SIG-M5 (cell line): ENCODE measurements around the gene CD109.
"Not testable (repeated sequence)": the region's sequence is repeated elsewhere in the genome, so short reads cannot be mapped to it uniquely, and the experiment has no call there.

Source experiments
- DNase-seq: peaks from one replicate; lab custom pipeline; 2025; lab: John Stamatoyannopoulos, UW

The CD109 gene

DNA sequence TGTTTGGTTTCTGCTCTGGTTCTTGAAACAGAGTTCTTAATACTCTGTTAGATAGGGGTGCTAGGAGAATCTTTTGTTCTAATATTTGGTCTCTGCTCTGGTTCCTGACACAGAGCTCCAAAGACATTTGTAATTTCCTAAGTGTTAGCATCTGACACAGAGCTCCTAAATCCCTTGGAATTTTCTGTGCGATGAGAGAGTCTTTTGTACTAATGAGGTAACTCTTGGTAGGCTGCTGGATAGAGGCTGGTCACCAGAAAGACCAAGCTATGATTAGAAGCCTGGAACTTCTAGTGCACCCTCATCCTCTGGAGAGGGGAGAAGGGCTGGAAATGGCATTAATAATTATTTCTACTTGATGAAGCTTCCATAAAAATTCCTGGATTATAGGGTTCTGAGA, 7.7 kb upstream of the CD109 start:
- no peak for DNase-seq

DNA sequence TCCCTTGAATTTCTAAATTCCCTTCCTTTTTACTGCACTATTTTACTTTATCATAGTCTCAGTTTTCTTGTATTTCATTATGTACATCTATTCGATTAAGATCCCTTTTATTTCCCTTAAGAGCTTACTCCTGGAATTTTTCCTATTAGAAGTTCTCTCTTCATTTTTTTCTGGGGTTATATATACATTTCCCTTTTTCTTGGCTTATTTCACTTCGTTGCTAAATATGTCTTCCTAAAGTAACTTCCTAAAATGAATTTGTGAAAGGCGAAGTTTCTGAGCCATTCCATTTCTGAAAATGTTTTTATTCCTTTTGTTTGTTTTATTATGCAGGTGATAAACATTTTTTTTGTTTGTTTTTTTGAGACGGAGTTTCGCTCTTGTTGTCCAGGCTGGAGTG, 5.9 kb upstream of the CD109 start:
- no peak for DNase-seq

DNA sequence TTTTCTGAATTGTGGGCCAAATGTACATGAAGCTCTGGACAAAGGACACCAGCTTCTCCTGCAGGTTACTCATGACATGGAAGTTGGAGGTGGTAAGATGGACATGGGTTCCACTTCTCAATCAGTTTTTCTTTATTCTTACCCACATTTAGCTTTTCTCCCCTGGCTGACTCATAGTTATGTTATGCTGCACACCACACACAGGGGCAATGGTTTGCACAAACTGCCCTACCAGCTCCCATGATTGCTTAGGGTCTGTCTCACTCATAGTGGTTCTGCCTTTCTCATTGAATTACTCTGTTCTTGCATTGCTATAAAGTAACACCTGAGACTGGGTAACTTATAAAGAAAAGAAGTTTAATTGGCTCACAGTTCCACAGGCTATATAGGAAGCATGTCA, 4.5 kb upstream of the CD109 start:
- no peak for DNase-seq

DNA sequence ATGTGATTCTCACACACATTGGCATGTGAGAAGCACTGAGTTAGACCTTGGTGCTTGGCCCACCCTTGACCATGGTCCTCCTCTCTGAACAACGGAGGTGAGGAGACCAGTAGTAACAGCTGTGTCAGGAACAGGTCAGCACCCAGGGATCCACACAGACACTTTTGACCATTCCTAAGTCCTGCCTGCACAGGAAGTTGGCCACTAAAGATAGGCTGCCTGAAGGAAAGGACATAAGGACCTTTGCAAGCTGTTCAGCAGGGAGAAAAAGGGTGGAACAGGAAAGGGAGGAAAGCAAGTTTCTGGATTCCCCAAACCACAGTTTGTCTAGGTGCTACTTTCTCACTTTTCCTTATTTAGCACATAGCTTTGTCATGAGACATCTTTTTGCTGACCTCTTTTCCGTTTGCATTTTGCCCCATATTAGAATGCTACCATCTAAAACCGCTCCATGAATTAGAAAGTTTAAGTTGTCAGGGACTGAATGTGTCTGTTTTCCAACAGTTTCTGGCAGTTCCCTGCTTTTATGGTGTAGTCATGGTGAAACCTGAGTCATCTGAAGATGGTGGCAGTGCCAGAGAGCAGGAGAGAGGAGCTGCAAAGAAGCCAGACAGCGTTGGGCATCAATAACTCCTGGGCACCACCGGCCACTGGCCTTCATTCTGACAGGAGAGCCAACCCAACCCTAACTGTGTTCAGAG, 1.1 kb upstream of the CD109 start:
- DNase-seq, result no peak

DNA sequence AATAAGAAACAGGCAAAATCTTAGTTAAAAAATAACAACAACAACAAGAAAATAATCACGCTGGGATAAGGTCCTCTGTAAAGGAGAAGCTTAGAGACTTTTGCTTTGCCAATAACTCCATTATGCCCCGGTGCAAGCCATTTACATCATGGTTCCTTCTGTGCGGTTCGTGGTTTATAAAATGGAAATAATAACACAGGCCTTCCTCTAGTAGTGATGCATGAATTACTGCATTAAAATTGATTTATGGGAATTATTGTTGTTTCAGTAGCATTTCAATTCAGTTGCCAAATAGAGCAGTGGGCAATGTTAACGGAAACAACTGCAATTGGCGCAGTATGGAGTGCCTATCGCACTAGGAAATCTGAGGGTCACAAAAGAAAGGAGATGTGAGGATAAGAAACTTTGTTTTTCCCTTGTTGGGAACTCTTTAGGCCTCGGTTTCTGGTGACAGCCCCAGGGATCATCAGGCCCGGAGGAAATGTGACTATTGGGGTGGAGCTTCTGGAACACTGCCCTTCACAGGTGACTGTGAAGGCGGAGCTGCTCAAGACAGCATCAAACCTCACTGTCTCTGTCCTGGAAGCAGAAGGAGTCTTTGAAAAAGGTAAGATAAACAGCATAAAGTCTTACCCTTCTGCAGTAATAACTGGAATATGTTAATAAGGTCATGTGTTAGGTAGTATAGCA, 1.1 kb downstream of the CD109 start:
- DNase-seq, result no peak

DNA sequence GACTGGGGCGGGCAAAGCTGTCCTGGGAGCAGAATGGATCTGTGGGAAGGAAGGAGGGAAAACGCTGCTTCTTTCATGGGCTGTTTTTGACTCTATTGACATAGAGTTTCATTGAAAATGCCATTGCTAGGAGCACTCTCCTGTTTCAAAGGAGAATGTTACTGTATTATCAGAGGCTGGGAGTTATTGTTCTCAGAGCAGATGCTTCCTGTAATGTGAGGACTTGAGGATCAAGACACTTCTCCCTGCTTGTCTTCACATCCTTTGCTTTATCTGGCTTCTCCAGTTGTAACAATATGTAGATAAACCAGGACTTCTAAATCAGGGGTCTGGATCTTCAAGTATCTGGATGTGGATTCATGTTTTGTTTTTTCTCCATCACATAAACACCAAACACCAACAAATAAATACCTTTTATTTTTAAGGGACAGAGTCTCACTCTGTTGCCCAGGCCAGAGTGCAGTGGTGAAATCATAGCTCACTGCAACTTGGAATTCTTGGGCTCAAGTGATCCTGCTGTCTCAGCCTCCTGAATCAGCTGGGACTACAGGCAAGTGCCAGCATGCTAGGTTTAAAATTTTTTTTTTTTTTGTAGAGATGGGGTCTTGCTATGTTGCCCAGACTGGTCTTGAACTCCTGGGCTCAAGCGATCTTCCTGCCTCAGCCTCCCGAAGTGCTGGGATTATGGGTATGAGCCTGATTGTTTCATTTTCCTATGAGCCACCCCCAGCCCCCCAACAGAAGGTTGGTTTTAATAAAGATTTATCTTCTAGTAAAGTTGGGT, 3.9 kb downstream of the CD109 start:
- DNase-seq, result no peak

DNA sequence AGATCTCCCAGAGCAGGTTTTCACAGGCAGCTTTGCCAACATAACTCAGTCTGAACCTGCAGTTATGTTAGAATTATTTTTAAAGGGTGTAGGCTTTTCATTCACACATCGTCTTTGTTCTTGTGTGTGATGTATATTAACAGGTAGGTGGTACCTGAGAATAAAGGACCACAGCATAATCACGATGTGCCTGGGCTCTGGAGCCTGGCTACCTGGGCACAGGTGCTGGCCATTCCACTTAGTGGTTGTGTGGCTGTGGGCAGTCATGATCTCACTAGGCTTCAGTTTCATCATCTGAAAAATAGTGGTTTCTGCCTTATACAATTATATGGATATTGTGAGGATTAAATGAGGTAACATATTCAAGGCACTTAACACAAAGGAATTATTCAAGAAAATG, 6.4 kb downstream of the CD109 start:
- no peak for DNase-seq

DNA sequence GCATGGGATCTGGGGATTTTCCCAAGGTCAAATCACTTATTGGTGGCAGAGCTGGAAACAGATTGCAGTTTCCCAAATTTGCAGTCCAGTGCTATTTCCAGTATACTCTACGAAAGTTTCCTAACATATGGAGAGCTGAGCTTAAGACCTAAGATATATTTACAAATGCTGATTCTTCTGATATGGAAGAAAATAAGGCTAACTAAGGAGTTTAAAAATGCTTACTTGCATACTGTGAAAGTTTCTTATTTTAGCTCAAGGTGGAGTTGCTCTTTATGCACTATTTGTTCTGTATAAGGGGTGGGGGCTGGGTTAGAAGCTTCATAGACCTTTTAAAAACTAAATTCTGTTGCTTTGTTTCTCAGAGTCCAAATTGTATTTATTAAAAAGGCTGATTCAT, 7.5 kb downstream of the CD109 start:
- DNase-seq, result no peak

DNA sequence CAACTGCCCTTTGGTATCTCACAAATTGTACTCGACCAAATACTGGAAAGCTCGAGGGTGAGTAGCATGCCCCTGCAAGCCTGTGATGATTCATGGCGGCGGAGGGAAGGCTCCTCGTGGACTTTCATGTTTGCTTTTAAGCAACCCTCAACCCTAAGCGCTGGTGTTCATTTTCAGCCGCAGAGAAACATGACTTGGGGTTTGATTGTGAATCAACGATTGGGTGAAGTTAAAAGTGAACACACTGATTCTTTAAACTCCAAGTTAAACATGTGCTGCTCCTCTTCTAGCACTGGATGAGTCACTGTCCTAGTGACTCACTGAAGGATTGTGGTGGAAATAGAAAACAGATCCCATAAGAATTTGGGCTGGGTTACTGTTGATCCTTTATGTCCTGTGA, 8.3 kb downstream of the CD109 start:
- DNase-seq, result no peak

DNA sequence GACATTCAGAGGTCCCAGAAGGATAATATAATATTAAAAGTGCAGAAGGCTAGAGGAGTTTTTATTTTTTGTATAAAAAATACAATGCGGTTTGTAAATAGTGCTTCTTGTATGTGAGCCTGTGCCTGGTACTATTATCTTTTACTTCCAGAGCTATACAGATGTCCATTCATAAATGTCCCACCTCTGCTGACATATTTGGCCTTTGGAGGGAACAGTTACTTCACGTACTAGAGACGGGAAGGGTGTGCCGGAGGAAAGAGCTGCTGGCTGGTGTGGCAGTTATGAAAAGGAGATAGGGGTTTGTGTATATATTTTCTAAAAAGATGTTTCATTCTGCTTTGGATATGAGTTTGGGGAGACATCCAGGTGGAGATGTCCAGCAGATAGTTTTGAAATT, 8.8 kb downstream of the CD109 start:
- no peak for DNase-seq

DNA sequence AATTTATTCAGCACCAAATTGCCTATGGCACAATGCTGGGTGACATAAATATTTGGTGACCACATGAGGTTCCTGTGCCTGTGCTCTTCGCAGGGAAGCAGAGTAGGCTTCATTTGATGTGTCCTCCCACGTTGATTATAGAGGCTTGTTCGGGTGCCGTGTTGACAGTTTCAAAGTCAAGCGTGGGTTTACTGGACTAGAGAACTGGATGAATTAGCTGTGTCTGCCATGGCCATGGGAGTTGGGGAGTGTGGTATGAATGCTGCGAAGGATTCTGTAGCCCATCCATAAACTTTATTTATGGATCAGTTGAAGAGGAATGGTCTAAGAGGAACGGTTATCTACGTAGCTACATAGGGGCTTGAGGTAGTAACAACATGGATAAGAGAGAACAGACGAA, 11.0 kb downstream of the CD109 start:
- DNase-seq, result no peak

DNA sequence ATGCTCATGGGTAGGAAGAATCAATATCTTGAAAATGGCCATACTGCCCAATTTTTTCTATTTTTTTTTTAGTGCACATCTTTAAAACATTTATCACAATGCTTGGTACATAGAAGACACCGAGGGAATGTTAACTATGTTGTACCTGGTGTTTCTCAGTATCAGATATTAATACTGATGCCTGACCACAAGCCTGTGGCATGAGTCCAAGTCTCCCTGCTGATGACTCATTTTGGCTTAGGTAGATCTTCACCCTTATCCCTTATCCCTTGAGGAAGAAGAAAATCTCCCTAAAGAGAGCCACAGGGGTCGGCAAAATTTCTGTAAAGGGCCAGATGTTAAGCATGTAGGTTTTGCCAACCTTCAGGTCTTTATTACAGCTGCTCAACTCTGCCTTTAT, 14.5 kb downstream of the CD109 start:
- no peak for DNase-seq

DNA sequence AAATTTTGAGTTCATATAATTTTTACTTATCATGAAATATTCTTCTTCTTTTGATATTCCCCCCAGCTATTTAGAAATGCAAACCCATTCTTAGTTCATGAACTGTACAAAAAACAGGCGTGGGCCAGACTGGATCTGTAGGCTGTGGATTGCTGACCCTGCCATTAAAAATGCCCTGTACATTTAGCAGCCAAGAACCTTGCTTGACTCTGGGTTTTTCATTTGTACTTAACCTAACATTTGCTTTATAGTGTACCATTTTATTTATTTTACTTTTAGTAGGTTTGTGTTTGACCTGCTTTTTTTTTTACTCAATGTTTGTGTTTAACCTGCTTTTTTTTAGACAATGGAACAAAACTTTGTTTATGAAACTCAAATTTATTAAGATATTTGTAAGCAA, 14.9 kb downstream of the CD109 start:
- no peak for DNase-seq

DNA sequence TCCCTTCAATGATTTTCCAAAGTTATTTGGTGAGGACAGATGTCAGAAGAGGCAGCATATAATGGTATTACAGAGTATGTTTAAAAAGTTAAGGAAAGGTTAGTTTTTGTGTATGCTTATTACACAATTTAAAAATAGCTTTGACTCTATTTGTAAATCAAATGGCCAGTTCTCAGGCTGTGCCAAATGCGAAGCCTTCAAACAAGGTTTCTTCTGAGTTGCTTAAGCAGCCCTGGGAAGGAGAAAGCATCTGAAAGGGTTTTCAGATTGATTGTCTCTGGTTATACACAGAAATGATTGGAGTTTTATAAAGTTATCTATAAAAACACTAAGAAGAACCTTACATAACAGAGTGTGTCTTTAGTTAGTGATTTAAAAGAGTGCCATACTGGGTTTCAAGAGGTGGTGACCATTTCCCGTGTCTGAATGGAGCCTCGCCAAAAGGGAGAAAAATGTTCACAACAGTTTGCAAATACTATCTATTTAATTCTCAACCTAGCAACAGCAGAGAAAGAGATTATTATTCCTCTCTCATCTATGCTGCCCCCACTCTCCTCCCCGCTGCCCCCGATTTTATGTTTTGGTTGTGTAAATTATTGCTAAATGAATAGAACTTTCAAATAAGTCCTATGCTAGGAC, 16.7 kb downstream of the CD109 start:
- no peak for DNase-seq

DNA sequence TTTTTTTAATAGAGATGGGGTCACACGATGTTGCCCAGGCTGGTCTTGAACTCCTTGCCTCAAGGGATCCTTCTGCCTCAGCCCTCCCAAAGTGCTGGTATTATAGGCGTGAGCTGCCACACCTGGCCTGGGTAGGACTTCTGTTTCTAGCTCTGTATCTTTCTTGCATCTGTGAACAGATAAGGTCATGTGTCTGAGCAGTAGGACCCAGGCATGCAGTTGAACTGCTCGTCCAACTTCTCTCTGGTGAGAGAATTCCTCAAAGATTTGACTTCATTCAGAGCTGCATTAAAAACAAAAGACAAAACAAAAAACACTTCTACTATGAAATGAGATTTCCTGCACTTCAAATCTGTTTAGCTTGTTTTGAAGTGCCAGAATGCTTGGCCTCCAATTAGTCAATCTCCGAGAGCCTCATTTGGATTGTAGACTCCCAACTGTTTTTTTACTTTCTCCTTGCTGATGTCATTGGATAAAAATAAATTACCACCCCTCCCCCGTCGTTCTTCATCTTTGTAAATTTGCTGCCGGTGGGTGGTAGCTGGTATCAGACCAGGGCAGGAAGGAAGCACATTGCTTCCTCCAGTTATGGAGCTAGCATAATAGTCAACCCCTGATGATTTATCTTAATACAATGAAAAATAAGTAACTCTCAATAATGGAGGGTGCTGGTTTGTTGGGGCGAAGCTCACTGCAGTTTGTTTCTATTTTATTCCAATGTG, 17.6 kb downstream of the CD109 start:
- no peak for DNase-seq

DNA sequence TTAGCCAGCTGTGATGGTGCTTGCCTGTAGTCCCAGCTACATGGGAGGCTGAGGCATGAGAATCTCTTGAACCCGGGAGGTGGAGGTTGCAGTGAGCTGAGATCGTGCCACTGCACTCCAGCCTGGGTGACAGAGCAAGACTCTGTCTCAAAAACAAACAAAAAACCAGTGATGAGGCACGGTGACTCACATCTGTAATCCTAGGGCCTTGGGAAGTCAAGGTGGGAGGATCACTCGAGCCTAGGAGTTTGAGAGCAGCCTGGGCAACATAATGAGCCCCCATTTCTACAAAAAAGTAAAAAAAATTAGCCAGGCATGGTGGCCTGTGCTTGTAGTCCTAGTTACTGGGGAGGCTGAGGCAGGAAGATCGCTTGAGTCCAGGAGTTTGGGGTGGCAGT, 19.1 kb downstream of the CD109 start:
- not testable (repeated sequence) for DNase-seq

DNA sequence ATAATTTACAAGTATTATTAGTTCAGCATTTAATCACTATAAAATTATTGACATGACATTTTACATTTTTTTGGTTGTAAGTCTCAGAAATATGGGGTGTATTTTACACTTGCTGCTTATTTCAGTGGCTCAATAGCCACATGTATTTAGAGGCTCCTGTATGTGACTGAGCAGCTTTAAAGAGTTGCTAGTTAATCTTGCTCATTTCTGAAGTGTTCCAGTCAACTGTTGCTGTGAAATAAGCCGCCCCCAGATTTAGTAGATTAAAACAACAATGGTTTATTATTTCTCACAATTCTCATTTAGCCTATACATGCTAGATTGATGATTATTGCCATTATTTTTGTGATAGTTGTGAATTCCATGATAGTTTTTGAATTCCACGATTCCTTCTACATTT, 23.0 kb downstream of the CD109 start:
- DNase-seq, result no peak

DNA sequence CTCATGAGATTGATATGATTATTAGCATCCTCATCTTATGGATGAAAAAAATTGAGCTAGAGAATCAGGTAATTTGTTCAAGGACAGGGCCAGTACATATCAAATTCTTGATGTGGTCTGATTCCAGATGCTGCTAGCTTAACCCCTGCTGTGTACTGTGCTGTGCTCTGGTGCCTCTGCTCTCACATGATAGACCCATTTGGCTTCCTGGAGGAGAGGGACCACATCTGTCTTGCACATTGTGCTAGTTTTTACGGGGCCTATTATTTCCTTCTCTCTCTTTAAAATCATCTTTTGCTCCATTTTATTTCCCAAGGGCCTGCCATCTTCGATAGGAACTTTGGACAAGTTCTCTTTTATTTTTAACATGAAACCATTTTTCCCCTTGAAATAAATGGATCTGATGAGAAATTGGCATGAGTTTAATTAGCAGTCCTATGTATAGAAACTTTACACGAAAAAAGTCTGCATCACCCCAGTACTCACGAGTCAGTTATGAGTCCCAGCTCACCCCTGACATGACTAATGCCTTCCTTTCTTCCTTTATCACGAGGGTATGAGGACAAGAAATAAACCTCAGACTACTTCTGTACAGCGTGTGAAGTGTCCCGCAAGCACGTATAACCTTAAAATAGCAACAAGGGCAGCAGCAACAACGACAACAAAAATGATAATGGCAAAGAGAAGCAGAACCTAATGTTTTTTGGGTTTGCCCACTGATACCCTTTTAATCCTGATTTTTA, 26.5 kb downstream of the CD109 start:
- DNase-seq, result peak; percentile 5

DNA sequence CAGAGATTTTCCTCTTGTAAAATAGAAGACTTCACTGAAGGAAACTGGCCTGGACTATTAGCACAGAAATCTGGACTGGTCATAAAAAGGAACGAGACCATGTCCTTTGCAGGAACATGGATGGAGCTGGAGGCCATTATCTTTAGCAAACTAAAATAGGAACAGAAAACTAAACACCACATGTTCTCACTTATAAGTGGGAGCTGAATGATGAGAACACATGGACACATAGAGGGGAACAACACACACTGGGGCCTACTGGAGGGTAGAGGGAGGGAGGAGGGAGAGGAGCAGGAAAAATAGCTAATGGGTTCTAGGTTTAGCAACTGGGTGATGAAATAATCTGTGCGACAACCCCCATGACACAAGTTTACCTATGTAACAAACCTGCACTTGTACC, 27.5 kb downstream of the CD109 start:
- DNase-seq, result not testable (repeated sequence)

DNA sequence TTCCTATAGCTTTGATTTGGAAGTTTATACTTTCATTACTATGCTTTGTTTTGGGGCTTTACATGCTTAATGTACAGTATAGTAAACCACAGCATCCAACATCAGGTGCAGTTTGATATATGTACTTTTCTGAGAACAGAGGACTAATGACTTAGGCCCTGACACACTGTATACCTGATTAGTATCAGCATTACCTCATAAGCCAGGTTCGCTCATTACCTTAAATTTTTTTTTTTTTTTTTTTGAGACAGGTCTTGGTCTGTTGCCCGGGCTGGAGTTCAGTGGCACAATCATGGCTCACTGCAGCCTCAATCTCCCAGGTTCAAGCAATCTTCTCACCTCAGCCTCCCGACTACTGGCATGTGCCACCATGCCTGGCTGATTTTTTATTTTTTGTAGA, 28.4 kb downstream of the CD109 start:
- DNase-seq, result no peak

DNA sequence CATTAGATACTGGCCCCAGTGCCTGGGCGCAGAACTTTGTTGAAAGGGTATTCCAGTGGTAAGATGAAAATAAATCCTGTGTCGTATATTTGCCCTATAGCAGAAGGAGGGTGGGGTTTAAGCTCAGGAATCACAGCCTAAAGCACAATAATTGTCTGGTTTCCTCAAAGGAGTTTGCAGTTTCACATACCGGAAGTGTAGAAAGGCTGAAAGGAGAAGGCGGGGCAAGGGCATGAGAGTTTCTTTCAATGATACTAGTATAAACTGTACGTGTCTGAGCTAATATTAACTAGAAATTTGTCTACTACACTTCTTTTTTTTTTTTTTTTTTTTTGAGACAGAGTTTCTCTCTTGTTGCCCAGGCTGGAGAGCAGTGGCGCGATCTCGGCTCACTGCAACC, 29.2 kb downstream of the CD109 start:
- DNase-seq, result not testable (repeated sequence)
